T follicular helper cell (primary cell): ENCODE measurements around the gene GPR108.
"Not testable (repeated sequence)": the region's sequence is repeated elsewhere in the genome, so short reads cannot be mapped to it uniquely, and the experiment has no call there.

Source experiments
- DNase-seq: peaks from one replicate; pipeline ENCODE4 v3.0.0-alpha.2; 2020; ENCODE audit warnings: low read depth

GPR108 gene

GRCh38 chr19:6761053-6761676, 23.8 kb upstream of the GPR108 start:
- no peak for DNase-seq

GRCh38 chr19:6760606-6761005, 23.2 kb upstream of the GPR108 start:
- no peak for DNase-seq

- no peak for DNase-seq
Observed at GRCh38 chr19:6754653-6755463, 17.5 kb upstream of the GPR108 start.

GRCh38 chr19:6754136-6754535, 16.8 kb upstream of the GPR108 start:
- DNase-seq = no peak

GRCh38 chr19:6753178-6754031, 16.0 kb upstream of the GPR108 start:
- DNase-seq = peak; percentile 67

GRCh38 chr19:6752256-6753177, 15.1 kb upstream of the GPR108 start:
- no peak for DNase-seq

- no peak for DNase-seq
Observed at GRCh38 chr19:6751189-6751588, 13.8 kb upstream of the GPR108 start.

GRCh38 chr19:6750062-6750461, 12.7 kb upstream of the GPR108 start:
- no peak for DNase-seq

GRCh38 chr19:6748543-6748942, 11.2 kb upstream of the GPR108 start:
- DNase-seq = not testable (repeated sequence)

- no peak for DNase-seq
Observed at GRCh38 chr19:6745965-6746364, 8.6 kb upstream of the GPR108 start.

GRCh38 chr19:6744381-6745301, 7.3 kb upstream of the GPR108 start:
- DNase-seq = no peak

GRCh38 chr19:6743714-6744380, 6.5 kb upstream of the GPR108 start:
- DNase-seq = no peak

- no peak for DNase-seq
Observed at GRCh38 chr19:6743066-6743465, 5.7 kb upstream of the GPR108 start.

- DNase-seq = no peak
Observed at GRCh38 chr19:6740589-6741343, 3.4 kb upstream of the GPR108 start.

GRCh38 chr19:6739883-6740588, 2.7 kb upstream of the GPR108 start:
- no peak for DNase-seq

GRCh38 chr19:6739390-6739882, 2.1 kb upstream of the GPR108 start, which contains the start of gene TRIP10:
Gene TRIP10 (plus strand): TSS chr19:6739680. CDS start chr19:6739762, 82 bp downstream.
- DNase-seq = peak; percentile 73

GRCh38 chr19:6738787-6739389, 1.5 kb upstream of the GPR108 start:
- DNase-seq = peak; percentile 9
